Adrenal gland (tissue), 5 donors: Measurements from ENCODE around the gene CERCAM.

Source experiments
- POLR2A ChIP-seq, 2 donors: fragments of 450-650 bp; IDR thresholded peaks; one replicate each; pipeline ENCODE4 v1.6.1; 2017; ENCODE audit warnings: antibody characterized with exemption in 2 of 2, mild to moderate bottlenecking in 2 of 2, moderate library complexity in 1 of 2
- TF ChIP-seq, protein P1 (sequence below), 6 experiments: fragments of 450-650 bp in 4 of 6; fragments of 200-600 bp in 2 of 6; sonication (generic) in 1 of 6; IDR thresholded peaks; 1 replicate in 5 of 6; 2 replicates in 1 of 6; pipeline versions ENCODE4 v1.5.1 to v1.8.0; 2016 to 2021; ENCODE audit warnings: antibody characterized with exemption in 6 of 6, mild to moderate bottlenecking in 2 of 6, moderate library complexity in 1 of 6
- donor health status: DM: no; HTN: no; CAD: no.

DNA sequence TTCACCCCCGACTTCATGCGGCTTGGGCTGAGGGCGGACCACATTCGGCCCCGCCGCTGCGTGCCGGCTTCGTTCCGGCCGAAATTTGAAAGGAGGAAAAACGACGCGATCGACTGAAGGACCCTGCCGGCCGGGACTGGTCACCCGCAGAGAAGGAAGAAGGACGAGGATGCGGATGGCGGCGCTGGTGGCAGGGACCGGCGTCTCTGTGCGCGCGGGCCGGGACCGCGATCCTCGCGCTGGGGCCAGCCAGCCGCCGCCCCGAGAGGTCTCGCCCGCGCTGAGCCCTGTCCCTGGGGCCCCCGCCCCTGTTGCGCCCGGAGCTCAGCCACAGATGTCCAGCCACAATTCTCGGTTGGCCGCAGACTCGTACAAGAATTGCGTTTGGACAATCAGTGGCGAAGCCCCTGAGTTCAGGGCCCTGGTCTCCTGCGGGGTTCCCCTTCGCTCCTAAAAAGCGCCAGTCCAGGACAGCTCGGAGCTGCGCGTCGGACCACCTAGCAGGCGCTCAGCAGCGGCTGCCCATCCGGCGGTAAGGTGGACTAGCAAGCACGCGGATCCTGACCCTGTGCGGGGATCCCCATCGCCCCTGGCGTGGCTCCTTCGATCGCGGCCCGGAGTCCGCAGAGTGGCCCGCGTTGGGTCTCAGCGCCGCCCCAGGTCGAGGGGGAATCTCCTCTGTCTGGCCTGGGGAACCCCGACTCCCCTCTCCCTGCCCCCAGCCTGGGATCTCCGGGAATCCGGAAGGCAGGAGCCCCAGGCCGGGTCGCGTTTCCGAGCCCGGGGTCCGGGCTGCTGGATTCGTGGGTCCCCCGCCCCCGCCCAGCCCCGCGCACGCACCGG is 28.1 kb upstream of the CERCAM start:
- TF ChIP-seq, protein P1, sequence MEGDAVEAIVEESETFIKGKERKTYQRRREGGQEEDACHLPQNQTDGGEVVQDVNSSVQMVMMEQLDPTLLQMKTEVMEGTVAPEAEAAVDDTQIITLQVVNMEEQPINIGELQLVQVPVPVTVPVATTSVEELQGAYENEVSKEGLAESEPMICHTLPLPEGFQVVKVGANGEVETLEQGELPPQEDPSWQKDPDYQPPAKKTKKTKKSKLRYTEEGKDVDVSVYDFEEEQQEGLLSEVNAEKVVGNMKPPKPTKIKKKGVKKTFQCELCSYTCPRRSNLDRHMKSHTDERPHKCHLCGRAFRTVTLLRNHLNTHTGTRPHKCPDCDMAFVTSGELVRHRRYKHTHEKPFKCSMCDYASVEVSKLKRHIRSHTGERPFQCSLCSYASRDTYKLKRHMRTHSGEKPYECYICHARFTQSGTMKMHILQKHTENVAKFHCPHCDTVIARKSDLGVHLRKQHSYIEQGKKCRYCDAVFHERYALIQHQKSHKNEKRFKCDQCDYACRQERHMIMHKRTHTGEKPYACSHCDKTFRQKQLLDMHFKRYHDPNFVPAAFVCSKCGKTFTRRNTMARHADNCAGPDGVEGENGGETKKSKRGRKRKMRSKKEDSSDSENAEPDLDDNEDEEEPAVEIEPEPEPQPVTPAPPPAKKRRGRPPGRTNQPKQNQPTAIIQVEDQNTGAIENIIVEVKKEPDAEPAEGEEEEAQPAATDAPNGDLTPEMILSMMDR (IDR thresholded peaks at IDR 0.05), result no peak
- no peak for TF ChIP-seq POLR2A (IDR thresholded peaks at IDR 0.05)
